Natural killer cell treated with Interleukin-12 subunit alpha and Interleukin-12 subunit beta and Interleukin-15 and Interleukin-18, amount 100 ng/mL, for 72 hours (primary cell): Measurements from ENCODE around the gene TLL1. TPM values are rescaled to one million over a fixed set of nuclear protein-coding genes. Genes with fewer than 3 reads are reported as not detected.

Experiments used
- ATAC-seq, 2 donors: fragments of 150-1000 bp; cut with Tn5 transposase in 1 of 2; sonication (Bioruptor Pico), chemical (Tn5 transposase) in 1 of 2; 2 replicates each; pipeline ENCODE4 v1.10.0; 2021
- DNase-seq: peaks from one replicate; pipeline ENCODE4 v3.0.0; 2022; ENCODE audit warnings: low spot score
- H3K27ac Mint-ChIP-seq, 2 donors: 1 replicate in 1 of 2; 2 replicates in 1 of 2; pipeline ENCODE4 v1.8.0; 2022; ENCODE audit warnings: mixed read lengths in 2 of 2, mild to moderate bottlenecking in 1 of 2, moderate library complexity in 1 of 2
- H3K27me3 Mint-ChIP-seq, 2 donors: 1 replicate in 1 of 2; 2 replicates in 1 of 2; pipeline ENCODE4 v1.8.0; 2022; ENCODE audit warnings: mixed read lengths in 2 of 2
- H3K36me3 Mint-ChIP-seq: one replicate; pipeline ENCODE4 v1.8.0; 2022; ENCODE audit warnings: mixed read lengths
- H3K4me1 Mint-ChIP-seq, 2 donors: 1 replicate in 1 of 2; 2 replicates in 1 of 2; pipeline ENCODE4 v1.8.0; 2022; ENCODE audit warnings: low read depth in 2 of 2, mixed read lengths in 2 of 2, mild to moderate bottlenecking in 1 of 2
- H3K4me3 Mint-ChIP-seq: one replicate; pipeline ENCODE4 v1.8.0; 2022; ENCODE audit warnings: mixed read lengths
- H3K9me3 Mint-ChIP-seq: 2 replicates; pipeline ENCODE4 v1.8.0; 2022; ENCODE audit warnings: mixed read lengths
- total RNA-seq, 2 donors: library from RNA; stranded (reverse); gene quantifications; one replicate each; pipeline ENCODE4 v1.2.3, GENCODE V29; 2022

Gene TLL1
- total RNA-seq, 2 donors from 2014 or later: 0.31 TPM; not detected in 1

DNA sequence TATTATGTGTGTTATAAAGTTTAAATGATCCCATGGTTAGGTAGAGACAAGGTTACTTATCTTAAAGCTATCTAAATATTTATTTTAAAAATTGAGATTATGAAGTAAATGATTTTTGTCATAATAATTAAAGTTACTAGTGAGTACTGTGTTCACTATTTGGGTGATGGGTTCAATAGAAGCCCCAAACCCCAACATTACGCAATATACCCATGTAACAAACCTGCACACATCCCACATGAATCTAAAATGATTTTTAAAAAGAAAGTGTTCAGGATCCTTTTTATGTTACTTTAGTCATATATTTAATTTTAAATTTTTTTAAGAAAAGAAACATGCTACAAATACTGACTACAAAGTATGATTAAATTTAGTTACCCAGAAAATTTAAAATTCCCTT is 193.9 kb downstream of the TLL1 start:
- no peaks in the 10 kb centered on the region for H3K27me3 Mint-ChIP-seq
- ATAC-seq: no peak
- no peak overlapping the region for H3K4me3 Mint-ChIP-seq

DNA sequence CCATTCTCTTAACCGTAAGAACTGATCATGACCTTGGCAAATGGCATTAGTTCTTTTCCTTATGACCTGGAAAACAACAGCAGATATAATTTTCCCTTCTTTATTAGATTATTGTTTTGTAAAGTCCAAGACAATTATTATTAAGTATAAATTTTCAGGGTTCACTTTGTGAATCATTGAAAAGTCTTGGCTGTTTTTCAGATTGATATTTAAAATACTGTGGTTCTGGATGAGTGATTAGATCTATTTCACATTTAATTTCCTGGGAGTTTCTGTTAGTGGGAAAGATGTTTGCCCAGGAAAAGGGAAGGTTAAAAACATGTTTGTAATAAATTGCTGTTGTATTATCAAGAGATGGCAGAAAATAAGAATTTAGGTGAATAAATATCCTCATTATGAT is 194.9 kb downstream of the TLL1 start:
- H3K27ac Mint-ChIP-seq: no peak overlapping the region
- no peaks in the 10 kb centered on the region for H3K4me1 Mint-ChIP-seq
- no peak overlapping the region for H3K4me3 Mint-ChIP-seq
- H3K36me3 Mint-ChIP-seq: no peaks in the 10 kb centered on the region
- H3K27me3 Mint-ChIP-seq: no peaks in the 10 kb centered on the region
- peaks cover 5% of the 10 kb centered on the region for H3K9me3 Mint-ChIP-seq
- DNase-seq: no peak
- ATAC-seq: no peak

More for the DNA sequence above, 193.9 kb downstream of the TLL1 start:
- Mint-ChIP-seq H3K36me3 (no peaks in the 10 kb centered on the region), H3K4me1 (no peaks in the 10 kb centered on the region), H3K27ac (no peak overlapping the region), H3K9me3 (peaks cover 9% of the 10 kb centered on the region)
- no peak for DNase-seq

DNA sequence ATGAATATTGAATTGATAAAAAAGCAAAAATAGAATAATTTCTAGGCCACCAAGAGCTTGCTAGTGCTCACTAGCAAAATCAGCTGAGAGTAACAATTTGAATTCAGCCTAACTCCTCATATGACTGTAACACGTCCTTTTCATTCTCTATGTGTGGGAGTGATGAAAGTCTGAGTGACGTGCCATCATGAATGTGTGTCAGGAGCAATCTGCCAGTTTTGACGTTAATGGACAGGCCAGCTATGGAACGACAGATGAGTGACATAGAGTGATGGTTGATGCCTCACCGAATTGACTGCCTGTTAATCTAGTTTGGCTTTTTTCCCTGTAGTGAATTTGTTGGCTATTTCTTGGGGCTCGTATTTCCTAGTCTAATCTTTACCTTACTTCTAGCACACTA is 200.7 kb downstream of the TLL1 start:
- Mint-ChIP-seq H3K4me1 (no peaks in the 10 kb centered on the region), H3K4me3 (no peak overlapping the region), H3K9me3 (peaks cover 8% of the 10 kb centered on the region), H3K36me3 (no peaks in the 10 kb centered on the region), H3K27ac (no peak overlapping the region), H3K27me3 (no peaks in the 10 kb centered on the region)
- ATAC-seq (no peak), DNase-seq (no peak)

DNA sequence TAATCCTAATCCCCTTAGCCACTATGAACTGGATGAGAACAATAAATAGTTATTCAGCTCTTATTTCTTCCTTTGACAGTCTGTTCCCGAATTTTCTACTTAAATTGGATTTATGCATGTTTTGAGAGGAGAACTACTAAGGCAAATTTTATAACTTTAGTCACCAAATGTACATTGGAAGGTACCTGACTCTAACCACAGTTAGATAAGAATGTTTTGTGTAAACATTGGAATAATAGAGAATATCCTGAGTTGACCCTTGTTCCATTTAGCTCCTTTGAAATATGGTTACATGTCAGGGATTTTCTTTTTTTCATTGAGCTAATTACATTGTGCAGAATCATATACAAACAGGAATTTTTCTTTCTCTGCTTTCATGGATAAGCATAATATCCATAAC is 202.6 kb downstream of the TLL1 start:
- Mint-ChIP-seq H3K36me3 (no peaks in the 10 kb centered on the region), H3K27me3 (no peaks in the 10 kb centered on the region), H3K4me1 (no peaks in the 10 kb centered on the region), H3K27ac (no peak overlapping the region), H3K4me3 (no peak overlapping the region), H3K9me3 (peaks cover 7% of the 10 kb centered on the region)
- ATAC-seq (no peak), DNase-seq (no peak)

DNA sequence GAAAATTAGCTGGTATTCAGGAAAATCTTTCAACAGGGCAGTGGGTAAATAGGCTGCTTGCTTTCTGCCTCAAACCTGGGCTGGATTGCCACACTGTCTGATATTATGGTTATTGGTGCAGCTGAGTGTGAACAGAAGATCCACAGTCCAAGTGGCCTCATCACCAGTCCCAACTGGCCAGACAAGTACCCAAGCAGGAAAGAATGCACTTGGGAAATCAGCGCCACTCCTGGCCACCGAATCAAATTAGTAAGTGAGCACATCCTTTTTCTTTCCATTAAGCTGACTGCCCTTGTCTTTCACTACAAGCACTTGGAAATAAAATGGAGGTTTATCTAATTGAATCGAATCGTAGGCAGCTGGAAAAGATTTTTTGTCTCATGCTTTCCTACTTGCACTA is 204.7 kb downstream of the TLL1 start:
- Mint-ChIP-seq H3K27me3 (no peaks in the 10 kb centered on the region), H3K9me3 (peaks cover 9% of the 10 kb centered on the region), H3K4me3 (no peak overlapping the region), H3K36me3 (no peaks in the 10 kb centered on the region), H3K27ac (no peak overlapping the region), H3K4me1 (no peaks in the 10 kb centered on the region)
- DNase-seq: no peak
- no peak for ATAC-seq

DNA sequence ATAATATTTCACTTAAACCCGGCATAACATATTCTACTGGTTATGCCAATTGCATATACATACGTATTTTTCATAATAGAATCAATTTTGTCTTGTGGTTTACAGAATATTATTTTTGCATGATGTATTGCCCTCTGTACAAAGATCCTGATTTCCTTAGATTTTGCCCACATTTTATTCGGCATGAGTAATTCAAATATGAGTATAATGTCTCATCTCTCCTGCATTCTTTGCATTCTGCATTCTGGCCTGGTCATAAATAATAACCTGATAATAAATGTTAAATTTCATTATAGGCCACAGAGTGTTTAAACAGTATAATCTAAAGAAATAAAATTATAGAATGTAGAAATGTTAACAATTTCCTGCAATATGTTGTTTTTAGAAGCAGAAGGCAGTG is 205.3 kb downstream of the TLL1 start:
- no peaks in the 10 kb centered on the region for H3K4me1 Mint-ChIP-seq
- H3K36me3 Mint-ChIP-seq: no peaks in the 10 kb centered on the region
- DNase-seq (no peak), ATAC-seq (no peak)
- no peak overlapping the region for H3K27ac Mint-ChIP-seq
- H3K27me3 Mint-ChIP-seq: no peaks in the 10 kb centered on the region
- peaks cover 9% of the 10 kb centered on the region for H3K9me3 Mint-ChIP-seq
- H3K4me3 Mint-ChIP-seq: no peak overlapping the region

DNA sequence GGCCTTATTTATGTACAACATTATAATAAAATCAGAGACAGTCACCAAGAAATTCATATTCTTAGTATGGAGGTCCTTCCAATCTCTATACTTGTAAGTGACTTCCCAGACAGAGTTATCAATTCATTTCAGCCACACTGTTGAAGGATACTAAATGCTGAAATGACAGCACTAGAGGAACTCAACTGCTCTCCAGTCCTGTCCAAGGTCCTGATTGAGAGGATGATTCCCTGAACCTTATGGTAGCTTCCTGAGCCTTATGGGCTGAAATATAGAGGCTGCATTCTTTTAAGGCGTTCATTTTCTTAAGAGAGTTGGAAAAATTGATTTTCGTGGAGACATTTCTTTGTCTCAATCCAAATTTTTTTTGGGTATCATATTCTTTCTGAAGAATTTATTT is 205.9 kb downstream of the TLL1 start:
- ATAC-seq: no peak
- Mint-ChIP-seq H3K4me1 (no peaks in the 10 kb centered on the region), H3K4me3 (no peak overlapping the region)

DNA sequence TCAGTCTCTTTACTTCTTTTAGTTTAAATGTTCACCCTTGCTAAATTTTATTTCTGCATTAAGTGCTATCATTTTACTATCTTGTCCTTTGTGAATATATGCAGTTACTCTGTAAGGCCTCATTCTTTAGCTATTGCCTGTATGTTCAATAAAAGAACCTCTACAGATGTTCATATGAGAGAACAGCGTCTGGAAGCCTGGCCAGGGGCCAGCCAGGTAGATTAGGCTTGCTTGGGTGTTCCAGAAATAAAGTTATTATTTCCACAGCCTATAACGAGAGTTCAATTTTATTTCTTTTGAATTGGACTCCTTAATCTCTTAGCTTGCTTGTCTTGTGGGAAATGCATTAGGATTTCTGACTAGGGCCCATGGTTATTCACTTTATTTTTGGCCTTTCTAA is 214.5 kb downstream of the TLL1 start:
- DNase-seq (no peak), ATAC-seq (no peak)
- Mint-ChIP-seq H3K4me1 (no peaks in the 10 kb centered on the region), H3K36me3 (no peaks in the 10 kb centered on the region), H3K9me3 (peaks cover 4% of the 10 kb centered on the region), H3K27ac (no peak overlapping the region), H3K4me3 (no peak overlapping the region), H3K27me3 (no peaks in the 10 kb centered on the region)

More for the DNA sequence above, 205.9 kb downstream of the TLL1 start:
- Mint-ChIP-seq H3K36me3 (no peaks in the 10 kb centered on the region), H3K27me3 (no peaks in the 10 kb centered on the region), H3K27ac (no peak overlapping the region), H3K9me3 (peaks cover 13% of the 10 kb centered on the region)
- DNase-seq: no peak

DNA sequence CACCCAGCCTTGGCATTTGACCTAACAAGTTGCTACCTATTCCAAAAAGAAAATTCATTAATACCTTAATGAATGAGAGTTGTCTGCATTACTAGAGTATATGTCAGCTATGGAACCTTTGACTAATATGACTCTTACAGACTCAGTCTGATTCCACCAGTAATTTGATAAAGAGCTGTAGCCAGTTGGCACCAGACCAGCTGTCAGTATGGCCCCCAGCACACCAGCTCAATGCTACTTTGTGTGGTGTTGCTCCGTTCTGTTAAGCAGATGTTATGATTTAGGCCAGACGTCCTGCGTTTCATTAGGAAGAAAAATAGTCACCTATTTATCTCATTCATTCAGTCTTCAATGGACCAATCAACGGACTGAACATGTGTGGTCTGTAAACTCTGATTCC is 215.5 kb downstream of the TLL1 start:
- DNase-seq (no peak), ATAC-seq (no peak)
- H3K4me1 Mint-ChIP-seq: no peaks in the 10 kb centered on the region
- H3K27me3 Mint-ChIP-seq: no peaks in the 10 kb centered on the region
- no peaks in the 10 kb centered on the region for H3K36me3 Mint-ChIP-seq
- H3K9me3 Mint-ChIP-seq: peaks cover 3% of the 10 kb centered on the region
- H3K4me3 Mint-ChIP-seq: no peak overlapping the region
- no peak overlapping the region for H3K27ac Mint-ChIP-seq

DNA sequence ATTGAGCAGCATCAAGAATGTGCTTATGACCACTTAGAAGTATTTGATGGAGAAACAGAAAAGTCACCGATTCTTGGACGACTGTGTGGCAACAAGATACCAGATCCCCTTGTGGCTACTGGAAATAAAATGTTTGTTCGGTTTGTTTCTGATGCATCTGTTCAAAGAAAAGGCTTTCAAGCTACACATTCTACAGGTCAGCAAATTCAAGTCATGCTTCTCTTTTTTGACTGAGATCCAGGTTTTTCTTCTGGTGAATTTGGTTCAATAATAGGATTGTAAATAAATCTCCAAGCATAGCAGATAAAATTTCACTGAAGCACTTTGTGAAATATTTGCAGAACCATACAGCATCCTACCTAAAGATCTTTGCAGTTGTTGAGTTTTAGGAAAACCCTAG is 218.1 kb downstream of the TLL1 start:
- Mint-ChIP-seq H3K4me3 (no peak overlapping the region), H3K9me3 (no peaks in the 10 kb centered on the region), H3K36me3 (no peaks in the 10 kb centered on the region), H3K27ac (no peak overlapping the region), H3K27me3 (no peaks in the 10 kb centered on the region), H3K4me1 (no peaks in the 10 kb centered on the region)
- DNase-seq: no peak
- no peak for ATAC-seq

DNA sequence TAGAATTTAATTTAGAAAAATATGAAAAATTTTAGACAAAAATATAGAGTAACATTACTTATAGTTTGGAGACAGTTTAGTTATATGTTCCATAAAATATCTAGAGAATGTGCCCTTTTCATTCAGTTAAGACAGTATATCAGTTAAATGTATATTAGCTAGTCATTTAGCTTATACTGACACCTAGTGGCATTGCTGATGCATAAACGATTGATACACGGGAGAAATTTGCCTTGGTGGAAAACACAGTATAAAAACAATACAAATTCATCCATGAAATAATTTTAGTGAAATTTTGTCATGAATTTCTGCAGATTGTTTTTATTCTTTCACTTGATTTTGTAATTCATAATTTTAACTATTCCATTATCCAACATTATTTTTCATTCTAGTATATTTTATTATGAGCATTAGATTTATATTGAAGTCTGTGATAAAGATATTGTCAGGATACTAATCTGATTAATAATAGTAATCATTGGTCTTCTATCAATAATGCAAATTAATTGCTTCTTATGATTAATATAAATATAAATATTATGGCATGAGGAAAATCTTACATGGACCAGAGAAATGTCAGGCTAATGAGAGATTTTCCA is 219.0 kb downstream of the TLL1 start:
- no peaks in the 10 kb centered on the region for H3K27me3 Mint-ChIP-seq
- DNase-seq (no peak), ATAC-seq (no peak)
- H3K27ac Mint-ChIP-seq: no peak overlapping the region
- H3K4me1 Mint-ChIP-seq: no peaks in the 10 kb centered on the region
- H3K9me3 Mint-ChIP-seq: no peaks in the 10 kb centered on the region
- no peak overlapping the region for H3K4me3 Mint-ChIP-seq
- no peaks in the 10 kb centered on the region for H3K36me3 Mint-ChIP-seq

DNA sequence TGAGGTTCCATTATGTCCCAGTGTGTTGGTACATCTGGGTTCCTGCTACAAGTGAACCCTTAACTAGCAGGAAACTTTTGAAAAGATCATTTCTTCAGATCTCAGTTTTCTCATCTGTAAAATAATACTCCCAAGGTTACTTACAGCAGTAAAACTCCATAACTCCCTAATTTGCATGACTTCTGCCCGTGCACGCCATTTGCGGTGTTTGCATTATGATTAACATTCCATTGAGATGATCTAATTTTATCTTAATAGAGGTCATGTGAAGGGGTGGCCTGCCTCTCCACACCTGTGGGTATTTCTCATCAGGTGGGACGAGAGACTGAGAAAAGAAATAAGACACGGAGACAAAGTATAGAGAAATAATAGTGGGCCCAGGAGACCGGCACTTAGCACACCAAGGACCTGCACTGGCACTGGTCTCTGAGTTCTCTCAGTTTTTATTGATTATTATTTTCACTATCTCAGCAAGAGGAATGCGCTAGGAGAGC is 219.8 kb downstream of the TLL1 start:
- no peak overlapping the region for H3K4me3 Mint-ChIP-seq
- H3K4me1 Mint-ChIP-seq: no peaks in the 10 kb centered on the region
- no peaks in the 10 kb centered on the region for H3K9me3 Mint-ChIP-seq
- H3K36me3 Mint-ChIP-seq: no peaks in the 10 kb centered on the region
- H3K27me3 Mint-ChIP-seq: no peaks in the 10 kb centered on the region
- H3K27ac Mint-ChIP-seq: no peak overlapping the region
- ATAC-seq: no peak
- DNase-seq: no peak

DNA sequence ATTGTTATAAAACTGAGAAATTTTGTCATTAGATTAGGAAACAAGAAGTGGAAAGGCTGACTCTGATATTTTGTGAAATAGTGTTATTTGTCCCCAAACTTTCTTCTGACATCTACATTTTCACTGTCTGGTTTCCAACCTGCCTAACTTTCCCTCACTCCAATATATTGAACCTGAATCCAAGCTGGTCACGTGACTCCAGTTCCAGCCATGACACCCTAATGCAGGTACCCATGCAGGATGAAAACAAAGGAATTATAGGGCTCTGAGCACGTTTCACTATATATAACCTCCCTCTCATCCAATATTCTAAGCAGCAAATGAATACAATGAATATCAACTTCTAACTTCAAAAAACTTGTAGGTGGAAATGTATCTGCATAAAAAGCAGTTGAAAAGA is 231.6 kb downstream of the TLL1 start:
- Mint-ChIP-seq H3K36me3 (no peaks in the 10 kb centered on the region), H3K27me3 (no peaks in the 10 kb centered on the region), H3K4me1 (no peaks in the 10 kb centered on the region), H3K4me3 (no peak overlapping the region), H3K27ac (no peak overlapping the region), H3K9me3 (peaks cover 6% of the 10 kb centered on the region)
- DNase-seq (no peak), ATAC-seq (no peak)

DNA sequence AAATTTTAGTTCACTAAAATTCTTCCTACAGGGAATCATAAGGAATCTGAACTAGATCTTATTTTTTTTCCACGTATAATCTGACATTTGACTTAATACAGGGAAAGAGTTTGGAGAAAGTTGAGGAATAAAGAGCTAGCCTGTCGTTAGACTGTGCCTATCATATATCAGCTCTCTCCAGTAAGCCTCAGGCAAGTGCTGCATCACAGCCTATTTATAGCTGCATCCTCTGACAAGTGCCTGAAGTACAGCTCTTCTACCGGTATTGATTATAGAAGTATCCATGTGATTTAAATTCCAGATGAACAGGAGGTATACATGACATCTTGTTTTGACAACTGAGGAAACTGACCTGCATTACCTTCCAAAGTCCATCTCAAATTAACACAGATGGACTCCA is 248.9 kb downstream of the TLL1 start:
- H3K36me3 Mint-ChIP-seq: no peaks in the 10 kb centered on the region
- H3K4me3 Mint-ChIP-seq: no peak overlapping the region
- no peak overlapping the region for H3K27ac Mint-ChIP-seq
- DNase-seq: no peak
- no peak for ATAC-seq
- peaks cover 14% of the 10 kb centered on the region for H3K9me3 Mint-ChIP-seq
- no peaks in the 10 kb centered on the region for H3K27me3 Mint-ChIP-seq
- no peaks in the 10 kb centered on the region for H3K4me1 Mint-ChIP-seq

DNA sequence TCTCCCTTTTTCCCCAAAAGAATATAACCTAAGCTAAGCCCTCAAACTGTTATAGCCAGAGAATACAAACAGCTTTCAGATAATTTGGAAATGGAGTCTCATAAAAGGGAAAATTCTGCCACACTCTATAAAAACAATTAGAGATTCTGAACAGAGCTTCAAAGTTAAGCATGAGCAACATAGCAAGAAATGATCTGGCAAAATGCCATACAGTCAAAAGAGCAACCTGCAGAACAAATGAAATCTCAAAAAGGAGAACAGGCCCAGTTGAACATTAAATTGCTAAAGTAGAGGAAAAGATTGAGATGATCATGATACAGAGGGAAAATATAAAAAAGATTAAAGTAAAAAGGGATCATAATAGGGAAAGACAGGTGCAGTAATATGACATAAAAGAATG is 250.5 kb downstream of the TLL1 start:
- no peak overlapping the region for H3K4me3 Mint-ChIP-seq
- peaks cover 16% of the 10 kb centered on the region for H3K9me3 Mint-ChIP-seq

More for the DNA sequence above, 250.5 kb downstream of the TLL1 start:
- no peak overlapping the region for H3K27ac Mint-ChIP-seq
- ATAC-seq (no peak), DNase-seq (no peak)
- no peaks in the 10 kb centered on the region for H3K36me3 Mint-ChIP-seq
- H3K27me3 Mint-ChIP-seq: no peaks in the 10 kb centered on the region
- no peaks in the 10 kb centered on the region for H3K4me1 Mint-ChIP-seq
